ENCODE data around the gene ZNF592. TPM values are rescaled to one million over a fixed set of nuclear protein-coding genes. Genes with fewer than 3 reads are reported as not detected.
"Not testable (repeated sequence)": the region's sequence is repeated elsewhere in the genome, so short reads cannot be mapped to it uniquely, and the experiment has no call there.

The ZNF592 gene
- total RNA-seq, 1 donor from 2014 or later, result 30.1 TPM

DNA sequence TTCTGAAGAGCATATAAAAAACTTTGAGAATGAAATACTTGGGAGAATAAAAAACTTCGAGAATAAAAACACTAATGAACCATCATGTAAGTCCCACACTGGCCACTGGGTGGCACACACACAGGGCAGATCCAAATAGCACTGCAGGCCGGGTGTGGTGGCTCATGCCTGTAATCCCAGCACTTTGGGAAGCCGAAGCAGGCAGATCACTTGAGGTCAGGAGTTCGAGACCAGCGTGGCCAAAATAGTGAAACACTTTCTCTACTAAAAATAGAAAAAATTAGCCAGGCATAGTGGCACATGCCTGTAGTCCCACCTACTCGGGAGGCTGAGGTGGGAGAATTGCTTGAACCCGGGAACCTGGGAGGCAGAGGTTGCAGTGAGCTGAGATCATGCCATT lies 97.2 kb downstream of the ZNF592 start:
- not testable (repeated sequence) for DNase-seq (ENCODE audit: low spot score)

- no peak for DNase-seq (ENCODE audit: low spot score)
These were observed 97.9 kb downstream of the ZNF592 start for GRCh38 chr15:84846269-84846668.

GRCh38 chr15:84847382-84847781 lies 99.0 kb downstream of the ZNF592 start:
- no peak for DNase-seq (ENCODE audit: low spot score)

DNA sequence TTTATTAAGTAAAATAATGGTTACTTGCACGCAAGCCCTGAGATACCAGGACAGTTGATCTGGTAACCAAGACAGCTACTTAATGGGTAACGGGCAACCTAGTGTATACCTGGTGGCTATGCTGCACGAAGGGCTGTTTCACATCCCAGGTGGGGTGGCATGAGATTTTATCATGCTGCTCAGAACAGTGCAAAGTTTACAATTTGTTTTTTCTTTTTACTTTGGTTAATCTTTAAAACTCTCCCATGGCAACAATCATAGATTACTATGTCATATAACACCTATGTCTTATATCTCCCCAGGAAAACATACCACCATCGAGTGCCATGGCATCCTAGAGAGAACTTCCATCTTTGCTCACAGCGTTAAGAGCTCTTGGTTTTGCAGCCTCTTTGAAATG lies 103.8 kb downstream of the ZNF592 start:
- DNase-seq (ENCODE audit: low spot score), result no peak

DNA sequence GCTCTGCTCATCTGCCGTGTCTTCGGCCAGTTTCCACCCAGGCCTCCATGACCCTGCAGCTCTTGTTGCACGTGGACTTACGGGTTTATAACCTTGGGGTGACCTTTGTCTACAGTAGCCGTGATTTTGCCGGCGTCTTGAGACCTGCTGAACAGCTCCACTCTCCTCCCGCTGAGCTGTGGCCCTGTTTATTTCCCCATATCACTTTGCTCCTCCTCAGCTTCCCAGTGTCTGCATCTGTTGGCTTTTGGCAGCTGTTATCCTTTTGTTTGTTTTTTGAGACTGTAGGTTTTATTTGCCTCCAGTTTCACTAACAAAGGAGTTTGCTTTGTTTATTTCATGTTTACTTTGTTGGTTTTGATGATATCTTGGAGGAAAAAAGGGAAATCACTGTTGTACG lies 106.7 kb downstream of the ZNF592 start:
- DNase-seq (ENCODE audit: low spot score), result no peak

DNA sequence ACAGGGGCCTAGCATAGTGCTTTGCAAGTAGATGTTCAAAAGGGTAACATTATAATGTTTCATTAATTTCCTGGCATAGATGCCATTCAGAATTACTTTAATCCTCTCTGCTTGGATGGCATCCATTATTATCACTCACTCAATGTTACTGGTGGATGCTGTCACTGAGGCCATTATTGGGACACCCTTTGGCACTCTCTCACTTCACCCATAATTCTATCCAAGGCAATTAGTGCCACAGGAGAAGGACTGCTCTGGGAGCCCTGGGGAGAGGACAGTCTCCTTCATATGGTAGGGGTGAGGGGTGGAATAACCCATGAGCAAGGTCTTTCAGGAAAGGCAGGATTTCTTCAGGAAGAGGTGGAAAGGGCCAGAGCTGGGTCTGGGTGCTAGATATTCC lies 107.4 kb downstream of the ZNF592 start:
- DNase-seq (ENCODE audit: low spot score), result no peak

Other genes starting within 250 kb of the ZNF592 start
- 7.9 TPM for gene ZSCAN2, start 147.6 kb upstream of the ZNF592 start, total RNA-seq
- 20.3 TPM for gene WDR73, start 94.3 kb upstream of the ZNF592 start, total RNA-seq
- 67.0 TPM for gene NMB, start 90.4 kb upstream of the ZNF592 start, total RNA-seq
- gene SEC11A, start 32.5 kb upstream of the ZNF592 start, total RNA-seq, result 142 TPM
- gene ALPK3, start 68.8 kb downstream of the ZNF592 start, total RNA-seq, result 2.7 TPM
- gene SLC28A1, start 136.1 kb downstream of the ZNF592 start, total RNA-seq, result 0.19 TPM
- gene PDE8A, start 233.3 kb downstream of the ZNF592 start, total RNA-seq, result 80.4 TPM